Measurements from ENCODE around the gene ASPHD2.

The ASPHD2 gene

GRCh38 chr22:26428515-26429457, at the start of gene ASPHD2:
ASPHD2 (plus strand) TSS chr22:26429260; CDS start chr22:26433616, 4,356 bp downstream.
- H3K27me3 Mint-ChIP-seq: peaks cover 7% of the 10 kb centered on the region
- DNase-seq (peak; percentile 76), ATAC-seq (peak; percentile 87)
- H3K4me1 Mint-ChIP-seq: peaks cover 53% of the 10 kb centered on the region
- H3K4me3 Mint-ChIP-seq: peak within 1 kb of the TSS; percentile 98
- H3K9me3 Mint-ChIP-seq: peaks cover 1% of the 10 kb centered on the region
- H3K27ac Mint-ChIP-seq: peak within 1 kb of the TSS; percentile 98
- H3K36me3 Mint-ChIP-seq (ENCODE audit: low read depth): no peaks in the 10 kb centered on the region

- Mint-ChIP-seq H3K4me3 (no peak overlapping the region), H3K27ac (no peak overlapping the region), H3K27me3 (peaks cover 24% of the 10 kb centered on the region), H3K9me3 (no peaks in the 10 kb centered on the region), H3K36me3 (ENCODE audit: low read depth) (no peaks in the 10 kb centered on the region), H3K4me1 (peaks cover 4% of the 10 kb centered on the region)
- ATAC-seq (no peak), DNase-seq (no peak)
These were observed 48.8 kb upstream of the ASPHD2 start for GRCh38 chr22:26380072-26380830.

- DNase-seq (no peak), ATAC-seq (no peak)
- no peaks in the 10 kb centered on the region for H3K4me1 Mint-ChIP-seq
- no peak overlapping the region for H3K4me3 Mint-ChIP-seq
- peaks cover 20% of the 10 kb centered on the region for H3K27me3 Mint-ChIP-seq
- no peaks in the 10 kb centered on the region for H3K36me3 Mint-ChIP-seq (ENCODE audit: low read depth)
- no peak overlapping the region for H3K27ac Mint-ChIP-seq
- no peaks in the 10 kb centered on the region for H3K9me3 Mint-ChIP-seq
These were observed 46.3 kb upstream of the ASPHD2 start for GRCh38 chr22:26382782-26383181.

- DNase-seq: no peak
- H3K4me3 Mint-ChIP-seq: no peak overlapping the region
- no peaks in the 10 kb centered on the region for H3K4me1 Mint-ChIP-seq
- peaks cover 22% of the 10 kb centered on the region for H3K27me3 Mint-ChIP-seq
- H3K36me3 Mint-ChIP-seq (ENCODE audit: low read depth): no peaks in the 10 kb centered on the region
- no peak for ATAC-seq
- no peak overlapping the region for H3K27ac Mint-ChIP-seq
- no peaks in the 10 kb centered on the region for H3K9me3 Mint-ChIP-seq
These were observed 45.0 kb upstream of the ASPHD2 start for GRCh38 chr22:26383968-26384556.

GRCh38 chr22:26385164-26385563, 43.9 kb upstream of the ASPHD2 start:
- Mint-ChIP-seq H3K36me3 (ENCODE audit: low read depth) (no peaks in the 10 kb centered on the region), H3K27me3 (peaks cover 22% of the 10 kb centered on the region), H3K9me3 (no peaks in the 10 kb centered on the region), H3K4me3 (no peak overlapping the region), H3K4me1 (no peaks in the 10 kb centered on the region), H3K27ac (no peak overlapping the region)
- DNase-seq (no peak), ATAC-seq (no peak)

- ATAC-seq (no peak), DNase-seq (no peak)
- peaks cover 12% of the 10 kb centered on the region for H3K27me3 Mint-ChIP-seq
- H3K4me1 Mint-ChIP-seq: no peaks in the 10 kb centered on the region
- H3K27ac Mint-ChIP-seq: no peak overlapping the region
- no peaks in the 10 kb centered on the region for H3K36me3 Mint-ChIP-seq (ENCODE audit: low read depth)
- no peak overlapping the region for H3K4me3 Mint-ChIP-seq
- no peaks in the 10 kb centered on the region for H3K9me3 Mint-ChIP-seq
These were observed 39.9 kb upstream of the ASPHD2 start for GRCh38 chr22:26389125-26389524.

GRCh38 chr22:26391091-26391490, 38.0 kb upstream of the ASPHD2 start:
- H3K4me1 Mint-ChIP-seq: no peaks in the 10 kb centered on the region
- no peak for ATAC-seq

GRCh38 chr22:26391623-26392022, 37.4 kb upstream of the ASPHD2 start:
- Mint-ChIP-seq H3K9me3 (no peaks in the 10 kb centered on the region), H3K36me3 (ENCODE audit: low read depth) (no peaks in the 10 kb centered on the region), H3K27ac (no peak overlapping the region), H3K4me3 (no peak overlapping the region), H3K4me1 (no peaks in the 10 kb centered on the region), H3K27me3 (peaks cover 8% of the 10 kb centered on the region)
- DNase-seq (no peak), ATAC-seq (no peak)

More at GRCh38 chr22:26391091-26391490, 38.0 kb upstream of the ASPHD2 start:
- Mint-ChIP-seq H3K4me3 (no peak overlapping the region), H3K27me3 (peaks cover 10% of the 10 kb centered on the region), H3K36me3 (ENCODE audit: low read depth) (no peaks in the 10 kb centered on the region), H3K27ac (no peak overlapping the region), H3K9me3 (no peaks in the 10 kb centered on the region)
- no peak for DNase-seq

- Mint-ChIP-seq H3K27ac (no peak overlapping the region), H3K36me3 (ENCODE audit: low read depth) (no peaks in the 10 kb centered on the region), H3K27me3 (peaks cover 2% of the 10 kb centered on the region), H3K4me1 (no peaks in the 10 kb centered on the region), H3K9me3 (no peaks in the 10 kb centered on the region), H3K4me3 (no peak overlapping the region)
- ATAC-seq (no peak), DNase-seq (no peak)
These were observed 35.1 kb upstream of the ASPHD2 start for GRCh38 chr22:26393929-26394328.

- Mint-ChIP-seq H3K27ac (no peak overlapping the region), H3K27me3 (peaks cover 2% of the 10 kb centered on the region), H3K36me3 (ENCODE audit: low read depth) (no peaks in the 10 kb centered on the region), H3K4me3 (no peak overlapping the region), H3K9me3 (no peaks in the 10 kb centered on the region), H3K4me1 (no peaks in the 10 kb centered on the region)
- ATAC-seq (no peak), DNase-seq (no peak)
These were observed 34.3 kb upstream of the ASPHD2 start for GRCh38 chr22:26394777-26395176.

GRCh38 chr22:26395926-26396325, 33.1 kb upstream of the ASPHD2 start:
- DNase-seq (no peak), ATAC-seq (no peak)
- Mint-ChIP-seq H3K36me3 (ENCODE audit: low read depth) (no peaks in the 10 kb centered on the region), H3K27me3 (no peaks in the 10 kb centered on the region), H3K27ac (no peak overlapping the region), H3K4me3 (no peak overlapping the region), H3K4me1 (no peaks in the 10 kb centered on the region), H3K9me3 (no peaks in the 10 kb centered on the region)

GRCh38 chr22:26398741-26399153, 30.3 kb upstream of the ASPHD2 start:
- no peaks in the 10 kb centered on the region for H3K36me3 Mint-ChIP-seq (ENCODE audit: low read depth)
- H3K4me3 Mint-ChIP-seq: no peak overlapping the region
- no peaks in the 10 kb centered on the region for H3K4me1 Mint-ChIP-seq
- H3K27me3 Mint-ChIP-seq: peaks cover 2% of the 10 kb centered on the region
- no peaks in the 10 kb centered on the region for H3K9me3 Mint-ChIP-seq
- DNase-seq (peak; percentile 52), ATAC-seq (peak; percentile 82)
- H3K27ac Mint-ChIP-seq: no peak overlapping the region

GRCh38 chr22:26399289-26399688, 29.8 kb upstream of the ASPHD2 start:
- peaks cover 5% of the 10 kb centered on the region for H3K27me3 Mint-ChIP-seq
- H3K4me1 Mint-ChIP-seq: peaks cover 4% of the 10 kb centered on the region
- H3K27ac Mint-ChIP-seq: no peak overlapping the region
- no peak for DNase-seq
- ATAC-seq: no peak
- no peaks in the 10 kb centered on the region for H3K36me3 Mint-ChIP-seq (ENCODE audit: low read depth)
- no peaks in the 10 kb centered on the region for H3K9me3 Mint-ChIP-seq
- H3K4me3 Mint-ChIP-seq: no peak overlapping the region

GRCh38 chr22:26401726-26402125, 27.3 kb upstream of the ASPHD2 start:
- DNase-seq: no peak
- no peaks in the 10 kb centered on the region for H3K9me3 Mint-ChIP-seq
- peaks cover 6% of the 10 kb centered on the region for H3K27me3 Mint-ChIP-seq
- H3K4me3 Mint-ChIP-seq: no peak overlapping the region
- no peak for ATAC-seq
- H3K27ac Mint-ChIP-seq: no peak overlapping the region
- H3K36me3 Mint-ChIP-seq (ENCODE audit: low read depth): no peaks in the 10 kb centered on the region
- peaks cover 11% of the 10 kb centered on the region for H3K4me1 Mint-ChIP-seq

Data from activated naive CD8-positive, alpha-beta T cell treated with anti-CD3 and anti-CD28 coated beads, Interleukin-2, amount 50 U/mL, for 24 hours (primary cell).